Measurements from ENCODE around the gene TPH1.

GRCh38 chr11:18005376-18006129, 40.5 kb downstream of the TPH1 start:
- TF ChIP-seq CTCF (IDR thresholded peaks at IDR 0.05), result no peak
- TF ChIP-seq POLR2A (IDR thresholded peaks at IDR 0.05), result no peak

Measured in Peyer's patch (tissue), 4 donors.